ENCODE measurements around the gene DAND5. TPM values are rescaled to one million over a fixed set of nuclear protein-coding genes. Genes with fewer than 3 reads are reported as not detected.

DAND5 gene
- total RNA-seq, 1 donor from 2014 or later = not detected

- TF ChIP-seq CTCF (IDR thresholded peaks at IDR 0.05; ENCODE audit: insufficient read depth, low read length, poor library complexity, severe bottlenecking) = no peak
- Histone ChIP-seq H3K4me3 (ENCODE audit: low read depth, low read length) (peak overlapping the region; percentile 22), H3K27me3 (ENCODE audit: control insufficient read depth, insufficient read depth, low read length) (peaks cover 17% of the 10 kb centered on the region), H3K36me3 (ENCODE audit: control insufficient read depth, insufficient read depth, low read length) (no peaks in the 10 kb centered on the region)
- no peak for DNase-seq (ENCODE audit: low read depth)
These were observed 13.7 kb downstream of the DAND5 start for GRCh38 chr19:12983091-12983490.

GRCh38 chr19:12983542-12984142 lies 14.3 kb downstream of the DAND5 start:
- DNase-seq (ENCODE audit: low read depth) = no peak
- Histone ChIP-seq H3K27me3 (ENCODE audit: control insufficient read depth, insufficient read depth, low read length) (peaks cover 21% of the 10 kb centered on the region), H3K36me3 (ENCODE audit: control insufficient read depth, insufficient read depth, low read length) (no peaks in the 10 kb centered on the region), H3K4me3 (ENCODE audit: low read depth, low read length) (peak overlapping the region; percentile 22)
- TF ChIP-seq CTCF (IDR thresholded peaks at IDR 0.05; ENCODE audit: insufficient read depth, low read length, poor library complexity, severe bottlenecking) = peak; percentile 60

GRCh38 chr19:12984143-12984627 lies 14.8 kb downstream of the DAND5 start:
- no peak for TF ChIP-seq CTCF (IDR thresholded peaks at IDR 0.05; ENCODE audit: insufficient read depth, low read length, poor library complexity, severe bottlenecking)
- peaks cover 21% of the 10 kb centered on the region for H3K27me3 ChIP-seq (ENCODE audit: control insufficient read depth, insufficient read depth, low read length)
- DNase-seq (ENCODE audit: low read depth) = no peak
- no peak overlapping the region for H3K4me3 ChIP-seq (ENCODE audit: low read depth, low read length)
- H3K36me3 ChIP-seq (ENCODE audit: control insufficient read depth, insufficient read depth, low read length) = no peaks in the 10 kb centered on the region

- no peaks in the 10 kb centered on the region for H3K36me3 ChIP-seq (ENCODE audit: control insufficient read depth, insufficient read depth, low read length)
- no peak for DNase-seq (ENCODE audit: low read depth)
- peaks cover 21% of the 10 kb centered on the region for H3K27me3 ChIP-seq (ENCODE audit: control insufficient read depth, insufficient read depth, low read length)
- TF ChIP-seq CTCF (IDR thresholded peaks at IDR 0.05; ENCODE audit: insufficient read depth, low read length, poor library complexity, severe bottlenecking) = no peak
- no peak overlapping the region for H3K4me3 ChIP-seq (ENCODE audit: low read depth, low read length)
These were observed 15.3 kb downstream of the DAND5 start for GRCh38 chr19:12984683-12985048.

- no peak for TF ChIP-seq CTCF (IDR thresholded peaks at IDR 0.05; ENCODE audit: insufficient read depth, low read length, poor library complexity, severe bottlenecking)
- Histone ChIP-seq H3K36me3 (ENCODE audit: control insufficient read depth, insufficient read depth, low read length) (no peaks in the 10 kb centered on the region), H3K27me3 (ENCODE audit: control insufficient read depth, insufficient read depth, low read length) (peaks cover 23% of the 10 kb centered on the region), H3K4me3 (ENCODE audit: low read depth, low read length) (no peak overlapping the region)
- DNase-seq (ENCODE audit: low read depth) = no peak
These were observed 15.8 kb downstream of the DAND5 start for GRCh38 chr19:12985049-12985776.

Data from kidney epithelial cell (primary cell).